K562 (cell line): Measurements from ENCODE around the gene JUNB. TPM values are rescaled to one million over a fixed set of nuclear protein-coding genes. Genes with fewer than 3 reads are reported as not detected.

Experiments used
- BHLHE40 ChIP-seq: IDR thresholded peaks from 2 replicates; pipeline ENCODE4 v1.6.1; 2011; ENCODE audit warnings: low read length, improper control_type of control experiment
- CCNT2 ChIP-seq: IDR thresholded peaks from 2 replicates; pipeline ENCODE4 v1.6.1; 2011; ENCODE audit warnings: borderline replicate concordance, low read depth, mild to moderate bottlenecking, moderate library complexity, mixed read lengths, low read length; ENCODE audit not compliant: insufficient read length; ENCODE audit errors: extremely low read depth
- DDX20 ChIP-seq: fragments of 450-650 bp; IDR thresholded peaks from 2 replicates; pipeline ENCODE4 v1.6.1; 2016; ENCODE audit warnings: missing genetic modification characterization, low read depth, mild to moderate bottlenecking, missing compliant biosample characterization, moderate library complexity
- ELF4 ChIP-seq: fragments of 450-650 bp; formaldehyde crosslinking; IDR thresholded peaks from 2 replicates; pipeline ENCODE4 v1.4.0; 2022; ENCODE audit warnings: missing genetic modification characterization
- ESRRA ChIP-seq: fragments of 450-650 bp; IDR thresholded peaks from 2 replicates; pipeline ENCODE4 v1.6.1; 2014; ENCODE audit warnings: low read depth, mild to moderate bottlenecking, moderate library complexity, borderline replicate concordance
- ETV6 ChIP-seq, 3 experiments: fragments of 150-350 bp in 1 of 3; sonication (generic) in 1 of 3; formaldehyde crosslinking in 1 of 3; IDR thresholded peaks; 2 replicates each; pipeline versions ENCODE4 v1.6.1 to v1.8.0; 2014 to 2022; ENCODE audit warnings: borderline replicate concordance in 2 of 3, low read depth in 2 of 3, antibody characterized with exemption in 1 of 3, low read length in 1 of 3, mild to moderate bottlenecking in 1 of 3, missing genetic modification reagents in 1 of 3
- FIP1L1 ChIP-seq: fragments of 200-400 bp; formaldehyde crosslinking; IDR thresholded peaks from 2 replicates; pipeline ENCODE4 v1.6.1; 2018; ENCODE audit warnings: mild to moderate bottlenecking, low read depth, low read length; ENCODE audit not compliant: poor library complexity, severe bottlenecking
- HDAC1 ChIP-seq, 2 experiments: fragments of 450-650 bp; IDR thresholded peaks; 2 replicates each; pipeline ENCODE4 v1.6.1; 2016 to 2017; ENCODE audit warnings: inconsistent platforms in 1 of 2, mild to moderate bottlenecking in 1 of 2, moderate library complexity in 1 of 2
- IRF2 ChIP-seq: sonication (generic); formaldehyde crosslinking; IDR thresholded peaks from 2 replicates; pipeline ENCODE4 v1.8.1; 2022; ENCODE audit warnings: mild to moderate bottlenecking, missing genetic modification reagents
- LCOR ChIP-seq: sonication (generic); formaldehyde crosslinking; IDR thresholded peaks from 2 replicates; pipeline ENCODE4 v1.8.0; 2022; ENCODE audit warnings: mild to moderate bottlenecking, missing genetic modification reagents
- NFIC ChIP-seq: fragments of 450-650 bp; IDR thresholded peaks from 2 replicates; pipeline ENCODE4 v1.6.1; 2017; ENCODE audit warnings: mild to moderate bottlenecking, inconsistent platforms
- NFRKB ChIP-seq: fragments of 450-650 bp; IDR thresholded peaks from 2 replicates; pipeline ENCODE4 v1.6.1; 2016; ENCODE audit warnings: low read depth
- RHOXF2B ChIP-seq: fragments of 250-450 bp; sonication (Bioruptor Pico); conservative IDR thresholded peaks from 2 replicates; pipeline ENCODE4 v1.5.1; 2021
- RNF2 ChIP-seq: sonication (generic); IDR thresholded peaks from 2 replicates; pipeline ENCODE4 v1.6.1; 2016
- SIN3B ChIP-seq: fragments of 450-650 bp; IDR thresholded peaks from 2 replicates; pipeline ENCODE4 v1.6.1; 2017; ENCODE audit warnings: low read depth, mild to moderate bottlenecking, moderate library complexity
- SP2 ChIP-seq: IDR thresholded peaks from 2 replicates; pipeline ENCODE4 v1.6.1; 2011; ENCODE audit warnings: mild to moderate bottlenecking, low read depth, low read length, moderate library complexity; ENCODE audit not compliant: poor library complexity, severe bottlenecking; ENCODE audit errors: extremely low read depth
- SREBF1 ChIP-seq: fragments of 150-350 bp; IDR thresholded peaks from 2 replicates; pipeline ENCODE4 v1.6.1; 2014; ENCODE audit warnings: antibody characterized with exemption, low read depth, low read length, borderline replicate concordance
- STAT5B ChIP-seq: fragments of 250-450 bp; sonication (Bioruptor Pico); IDR thresholded peaks from 2 replicates; pipeline ENCODE4 v1.8.0; 2021; ENCODE audit warnings: mild to moderate bottlenecking, inconsistent platforms
- TAF1 ChIP-seq: IDR thresholded peaks from 2 replicates; pipeline ENCODE4 v1.6.1; 2011; ENCODE audit warnings: mild to moderate bottlenecking, low read length, moderate library complexity; ENCODE audit not compliant: insufficient read depth, control insufficient read depth, severe bottlenecking; ENCODE audit errors: extremely low read depth
- TSC22D4 ChIP-seq: fragments of 450-650 bp; IDR thresholded peaks from 2 replicates; pipeline ENCODE4 v1.6.1; 2016; ENCODE audit warnings: missing genetic modification characterization, missing biosample characterization, control low read depth
- ZBTB26 ChIP-seq: fragments of 450-650 bp; formaldehyde crosslinking; IDR thresholded peaks from 2 replicates; pipeline ENCODE4 v1.4.0; 2022; ENCODE audit warnings: missing genetic modification characterization
- ZC3H8 ChIP-seq: fragments of 450-650 bp; IDR thresholded peaks from 2 replicates; pipeline ENCODE4 v1.6.1; 2017
- polyA plus RNA-seq, 8 experiments: library from polyadenylated mRNA; depleted of rRNA in 4 of 8; stranded (reverse) in 5 of 8; unstranded in 3 of 8; fragments of >200 nt; fragmentation: Nextera tagmentation in 2 of 8; fragmentation: Illumina TruSeq in 1 of 8; extraction: Ambion mirVana in 2 of 8; extraction: Trizol in 1 of 8; gene quantifications; 2 replicates each; pipeline versions ENCODE4 v1.2.1 to v1.2.3, GENCODE V29; 2011 to 2014; ENCODE audit warnings: inconsistent platforms in 1 of 8, missing spikeins in 1 of 8
- total RNA-seq, 7 experiments: library from RNA; depleted of rRNA in 6 of 7; stranded (reverse); fragments of >200 nt in 6 of 7; fragmentation: Illumina TruSeq in 2 of 7; extraction: Trizol in 2 of 7; gene quantifications; 2 replicates each; pipeline versions ENCODE4 v1.2.1 to v1.2.3, GENCODE V29; 2011 to 2021; ENCODE audit warnings: low replicate concordance in 1 of 7
- TF ChIP-seq, protein P1 (sequence below): fragments of 200-800 bp; sonication (Bioruptor generic); IDR thresholded peaks from 2 replicates; pipeline ENCODE4 v1.6.1; 2017; ENCODE audit warnings: missing genetic modification characterization, missing compliant biosample characterization
- TF ChIP-seq, protein P2 (sequence below): sonication (generic); formaldehyde crosslinking; IDR thresholded peaks from 2 replicates; pipeline ENCODE4 v1.8.0; 2022; ENCODE audit warnings: missing genetic modification reagents, mild to moderate bottlenecking, moderate library complexity, borderline replicate concordance

Gene JUNB
- total and polyA plus RNA-seq, 9 of the 15 experiments (the other 6 are each of a cell fraction or from before 2014, with no cell fraction given) = 0.23 to 88.1 (median 13.1) TPM

DNA sequence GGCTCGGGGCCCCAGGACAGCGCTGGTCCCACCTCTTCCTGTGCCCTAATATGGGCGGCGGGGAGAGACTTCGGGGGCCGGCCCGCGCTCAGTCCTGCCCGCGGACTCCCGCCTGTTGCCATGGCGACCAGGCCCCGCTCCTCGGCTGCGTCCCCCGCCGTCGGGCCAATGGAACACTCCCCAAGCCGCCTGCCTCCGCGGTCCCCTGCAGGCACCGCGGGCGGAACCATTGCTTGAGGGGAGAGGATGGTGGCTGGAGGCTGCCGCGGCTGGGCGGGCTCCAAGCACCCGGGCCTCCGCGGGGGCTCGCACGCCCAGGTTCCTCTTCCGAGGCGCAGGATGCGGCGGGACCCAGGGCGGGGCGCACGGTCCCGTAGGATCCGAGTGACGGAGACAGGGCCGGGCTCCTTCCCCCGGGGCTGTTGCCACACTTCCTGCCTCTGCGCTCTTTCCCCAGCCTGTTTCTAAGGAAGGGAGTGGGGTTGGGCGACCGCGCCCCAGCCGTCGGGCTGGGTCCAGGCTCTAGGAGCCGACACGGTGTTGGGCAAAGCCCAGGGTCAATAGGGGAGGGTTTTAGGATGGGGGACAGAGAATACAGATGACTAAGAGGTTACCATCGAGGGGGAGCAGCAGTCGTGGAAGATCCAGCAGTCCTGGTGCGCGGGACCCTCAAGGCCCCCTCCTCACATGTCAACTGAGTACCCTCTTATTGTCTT, 1.2 kb upstream of the JUNB start (continued):
- TF ChIP-seq ELF4 (peak; percentile 47; the same call in 1 of the 2 replicates), HDAC1 (IDR thresholded peaks at IDR 0.05) (peak in 1 of 2 experiments; percentile 59; a peak in 2 of 4 replicates), ESRRA (peak; percentile 66; the same call in 1 of the 2 replicates), SP2 (no peak), NFRKB (no peak), SIN3B (peak; percentile 49), TAF1 (no peak), BHLHE40 (peak; percentile 94), ETV6 (IDR thresholded peaks at IDR 0.05; ENCODE audit: borderline replicate concordance in 1 of 2, low read depth in 2 of 2, low read length in 1 of 2) (0 out of 4 replicates have a peak, but pooled peaks of 1 of the 2 experiments have one; percentile 22), ETV6 (CRISPR knock-in tag; IDR thresholded peaks at IDR 0.05; ENCODE audit: borderline replicate concordance) (no peak), ZBTB26 (CRISPR knock-in tag) (no peak), IRF2 (CRISPR knock-in tag) (no peak), DDX20 (tag) (no peak), TSC22D4 (tag) (no peak), NFIC (peak; percentile 79), SREBF1 (peak; percentile 77; the same call in 1 of the 2 replicates), LCOR (CRISPR knock-in tag) (peak; percentile 58; the same call in 1 of the 2 replicates), STAT5B (CRISPR knock-in tag) (no peak), FIP1L1 (peak; percentile 52), CCNT2 (peak; percentile 76), ZC3H8 (no peak), RHOXF2B (CRISPR knock-in tag) (no peak), RNF2 (peak; percentile 85)
- TF ChIP-seq, protein P1, sequence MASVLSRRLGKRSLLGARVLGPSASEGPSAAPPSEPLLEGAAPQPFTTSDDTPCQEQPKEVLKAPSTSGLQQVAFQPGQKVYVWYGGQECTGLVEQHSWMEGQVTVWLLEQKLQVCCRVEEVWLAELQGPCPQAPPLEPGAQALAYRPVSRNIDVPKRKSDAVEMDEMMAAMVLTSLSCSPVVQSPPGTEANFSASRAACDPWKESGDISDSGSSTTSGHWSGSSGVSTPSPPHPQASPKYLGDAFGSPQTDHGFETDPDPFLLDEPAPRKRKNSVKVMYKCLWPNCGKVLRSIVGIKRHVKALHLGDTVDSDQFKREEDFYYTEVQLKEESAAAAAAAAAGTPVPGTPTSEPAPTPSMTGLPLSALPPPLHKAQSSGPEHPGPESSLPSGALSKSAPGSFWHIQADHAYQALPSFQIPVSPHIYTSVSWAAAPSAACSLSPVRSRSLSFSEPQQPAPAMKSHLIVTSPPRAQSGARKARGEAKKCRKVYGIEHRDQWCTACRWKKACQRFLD (CRISPR knock-in tag) = no peak
- TF ChIP-seq, protein P2, sequence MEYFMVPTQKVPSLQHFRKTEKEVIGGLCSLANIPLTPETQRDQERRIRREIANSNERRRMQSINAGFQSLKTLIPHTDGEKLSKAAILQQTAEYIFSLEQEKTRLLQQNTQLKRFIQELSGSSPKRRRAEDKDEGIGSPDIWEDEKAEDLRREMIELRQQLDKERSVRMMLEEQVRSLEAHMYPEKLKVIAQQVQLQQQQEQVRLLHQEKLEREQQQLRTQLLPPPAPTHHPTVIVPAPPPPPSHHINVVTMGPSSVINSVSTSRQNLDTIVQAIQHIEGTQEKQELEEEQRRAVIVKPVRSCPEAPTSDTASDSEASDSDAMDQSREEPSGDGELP = peak; percentile 93
